ENCODE measurements around the gene ARMC6. TPM values are rescaled to one million over a fixed set of nuclear protein-coding genes. Genes with fewer than 3 reads are reported as not detected.

The ARMC6 gene
- total and polyA plus RNA-seq, 2 of the 13 experiments (the other 11 are each of a cell fraction or from before 2014, with no cell fraction given), result 16.2 to 36.8 TPM

- H2AFZ ChIP-seq (ENCODE audit: low read length), result no peak overlapping the region
- peak; percentile 1; the same call in 2 of the 3 replicates for ATAC-seq
- TF ChIP-seq BCLAF1 (IDR thresholded peaks at IDR 0.05) (no peak), KDM6A (CRISPR knock-in tag; IDR thresholded peaks at IDR 0.05; ENCODE audit: low read depth) (no peak), ZNF775 (CRISPR knock-in tag; IDR thresholded peaks at IDR 0.05; ENCODE audit: borderline replicate concordance) (no peak), ZNF138 (CRISPR knock-in tag; IDR thresholded peaks at IDR 0.05; ENCODE audit: low read depth) (no peak), ZNF367 (CRISPR knock-in tag; IDR thresholded peaks at IDR 0.05; ENCODE audit: borderline replicate concordance) (no peak), NPAS2 (CRISPR knock-in tag; IDR thresholded peaks at IDR 0.05; ENCODE audit: borderline replicate concordance) (no peak), HES4 (CRISPR knock-in tag; IDR thresholded peaks at IDR 0.05; ENCODE audit: borderline replicate concordance) (no peak)
- TF ChIP-seq, protein P1, sequence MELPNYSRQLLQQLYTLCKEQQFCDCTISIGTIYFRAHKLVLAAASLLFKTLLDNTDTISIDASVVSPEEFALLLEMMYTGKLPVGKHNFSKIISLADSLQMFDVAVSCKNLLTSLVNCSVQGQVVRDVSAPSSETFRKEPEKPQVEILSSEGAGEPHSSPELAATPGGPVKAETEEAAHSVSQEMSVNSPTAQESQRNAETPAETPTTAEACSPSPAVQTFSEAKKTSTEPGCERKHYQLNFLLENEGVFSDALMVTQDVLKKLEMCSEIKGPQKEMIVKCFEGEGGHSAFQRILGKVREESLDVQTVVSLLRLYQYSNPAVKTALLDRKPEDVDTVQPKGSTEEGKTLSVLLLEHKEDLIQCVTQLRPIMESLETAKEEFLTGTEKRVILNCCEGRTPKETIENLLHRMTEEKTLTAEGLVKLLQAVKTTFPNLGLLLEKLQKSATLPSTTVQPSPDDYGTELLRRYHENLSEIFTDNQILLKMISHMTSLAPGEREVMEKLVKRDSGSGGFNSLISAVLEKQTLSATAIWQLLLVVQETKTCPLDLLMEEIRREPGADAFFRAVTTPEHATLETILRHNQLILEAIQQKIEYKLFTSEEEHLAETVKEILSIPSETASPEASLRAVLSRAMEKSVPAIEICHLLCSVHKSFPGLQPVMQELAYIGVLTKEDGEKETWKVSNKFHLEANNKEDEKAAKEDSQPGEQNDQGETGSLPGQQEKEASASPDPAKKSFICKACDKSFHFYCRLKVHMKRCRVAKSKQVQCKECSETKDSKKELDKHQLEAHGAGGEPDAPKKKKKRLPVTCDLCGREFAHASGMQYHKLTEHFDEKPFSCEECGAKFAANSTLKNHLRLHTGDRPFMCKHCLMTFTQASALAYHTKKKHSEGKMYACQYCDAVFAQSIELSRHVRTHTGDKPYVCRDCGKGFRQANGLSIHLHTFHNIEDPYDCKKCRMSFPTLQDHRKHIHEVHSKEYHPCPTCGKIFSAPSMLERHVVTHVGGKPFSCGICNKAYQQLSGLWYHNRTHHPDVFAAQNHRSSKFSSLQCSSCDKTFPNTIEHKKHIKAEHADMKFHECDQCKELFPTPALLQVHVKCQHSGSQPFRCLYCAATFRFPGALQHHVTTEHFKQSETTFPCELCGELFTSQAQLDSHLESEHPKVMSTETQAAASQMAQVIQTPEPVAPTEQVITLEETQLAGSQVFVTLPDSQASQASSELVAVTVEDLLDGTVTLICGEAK (IDR thresholded peaks at IDR 0.05), result no peak
- TF ChIP-seq, protein P1 (CRISPR knock-in tag; IDR thresholded peaks at IDR 0.05), result 0 out of 2 replicates have a peak, but pooled peaks have one; percentile 32
- TF ChIP-seq, protein P2, sequence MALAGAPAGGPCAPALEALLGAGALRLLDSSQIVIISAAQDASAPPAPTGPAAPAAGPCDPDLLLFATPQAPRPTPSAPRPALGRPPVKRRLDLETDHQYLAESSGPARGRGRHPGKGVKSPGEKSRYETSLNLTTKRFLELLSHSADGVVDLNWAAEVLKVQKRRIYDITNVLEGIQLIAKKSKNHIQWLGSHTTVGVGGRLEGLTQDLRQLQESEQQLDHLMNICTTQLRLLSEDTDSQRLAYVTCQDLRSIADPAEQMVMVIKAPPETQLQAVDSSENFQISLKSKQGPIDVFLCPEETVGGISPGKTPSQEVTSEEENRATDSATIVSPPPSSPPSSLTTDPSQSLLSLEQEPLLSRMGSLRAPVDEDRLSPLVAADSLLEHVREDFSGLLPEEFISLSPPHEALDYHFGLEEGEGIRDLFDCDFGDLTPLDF (CRISPR knock-in tag; IDR thresholded peaks at IDR 0.05), result no peak
Observed at GRCh38 chr19:19064098-19064722, 30.8 kb downstream of the ARMC6 start.

More at GRCh38 chr19:19064098-19064722, 30.8 kb downstream of the ARMC6 start:
- in situ Hi-C loops (cut with HindIII; ENCODE audit: extremely low pct_ligation_motif_present, low pct_unique_long_range_greater_than_20kb), result no loop called here
- WGBS (ENCODE audit: low lambda C conversion rate), result 0% methylated on average over 9 of the region's 29 CpGs
- H3K4me1 ChIP-seq (ENCODE audit: insufficient read depth, low read length), result peaks cover 65% of the 10 kb centered on the region
- ChIA-PET POLR2A (interaction anchor here (0.9 to 6.5 kb wide), 12 partner anchors 13 to 139 kb away, joined by 3 to 43 read pairs (median 4); partner anchors contain the start of genes BORCS8, NR2C2AP and RFXANK), CTCF (ENCODE audit: low intra/inter-chr PET ratio, low total read pairs) (interaction anchor here (1.2 kb wide), 1 partner anchor 76 kb away, joined by 4 read pairs; no protein-coding TSS in a partner anchor)
- FAIRE-seq (no peak), DNase-seq (ENCODE audit: low spot score) (no peak)
- no TSS peak for BruUV-seq (replicated peaks)
- H3K27ac ChIP-seq (ENCODE audit: extremely low read length, insufficient read depth, low read length), result peak overlapping the region; percentile 50
- peak overlapping the region; percentile 65 to 89 (median 81) for H3K4me3 ChIP-seq (replicated peaks in 1 of 3; ENCODE audit: insufficient read depth in 1 of 3, low read depth in 2 of 3, low read length in 3 of 3)
- no peaks in the 10 kb centered on the region for H3K9me3 ChIP-seq (ENCODE audit: low read length)
- H3K79me2 ChIP-seq (ENCODE audit: insufficient read depth, low read length), result peaks cover 10% of the 10 kb centered on the region
- H3K36me3 ChIP-seq (replicated peaks in 1 of 2; ENCODE audit: control insufficient read depth in 1 of 2, insufficient read depth in 2 of 2, low read length in 2 of 2), result no peaks in the 10 kb centered on the region; a peak in 2 of 5 replicates
- H4K20me1 ChIP-seq (ENCODE audit: insufficient read depth, low read length), result no peaks in the 10 kb centered on the region
- H3K9ac ChIP-seq (ENCODE audit: insufficient read depth, low read depth, low read length), result peak overlapping the region; percentile 67
- H3K4me2 ChIP-seq (ENCODE audit: low read depth, low read length), result peak overlapping the region; percentile 75
- no peaks in the 10 kb centered on the region for H3K27me3 ChIP-seq (ENCODE audit: control insufficient read depth in 1 of 2, insufficient read depth in 2 of 2, low read length in 2 of 2)
- intact Hi-C loops (cut with micrococcal nuclease; ENCODE audit: unreplicated experiment), result loop anchor here (5.0 kb wide), 1 partner anchor 53 kb away; no protein-coding TSS in a partner anchor

Data from HepG2 (cell line).